WTC11 (cell line): ENCODE data around the gene BTBD19. TPM values are rescaled to one million over a fixed set of nuclear protein-coding genes. Genes with fewer than 3 reads are reported as not detected.

Source experiments
- ATAC-seq: fragments of 200-7000 bp; cut with Tn5 transposase; 2 replicates; pipeline ENCODE4 v1.10.0; 2021; ENCODE audit warnings: mild to moderate bottlenecking, moderate library complexity
- CTCF ChIA-PET: fragments of 300-600 bp; sonication (Branson Sonifier 250); formaldehyde crosslinking; loops from one replicate; lab custom pipeline; 2021; ENCODE audit warnings: antibody characterized with exemption; lab: Charles Lee
- POLR2A ChIA-PET: fragments of 350-600 bp; sonication (Branson Sonifier 250); formaldehyde crosslinking; loops from one replicate; lab custom pipeline; 2021; ENCODE audit warnings: antibody characterized with exemption; lab: Charles Lee
- DNase-seq: peaks from one replicate; pipeline ENCODE4 v3.0.0; 2021; ENCODE audit warnings: low spot score
- H3K27ac Mint-ChIP-seq: 2 replicates; pipeline ENCODE4 v1.8.0; 2021; ENCODE audit warnings: mixed read lengths
- H3K27me3 Mint-ChIP-seq: 2 replicates; pipeline ENCODE4 v1.8.0; 2021; ENCODE audit warnings: low read depth, mild to moderate bottlenecking, moderate library complexity, mixed read lengths
- H3K36me3 Mint-ChIP-seq: 2 replicates; pipeline ENCODE4 v1.8.0; 2021; ENCODE audit warnings: mixed read lengths
- H3K4me1 Mint-ChIP-seq: 2 replicates; pipeline ENCODE4 v1.8.0; 2022; ENCODE audit warnings: mixed read lengths
- H3K4me3 Mint-ChIP-seq: 2 replicates; pipeline ENCODE4 v1.8.0; 2021; ENCODE audit warnings: mild to moderate bottlenecking, moderate library complexity, mixed read lengths
- H3K9me3 Mint-ChIP-seq: 2 replicates; pipeline ENCODE4 v1.8.0; 2021; ENCODE audit warnings: mixed read lengths
- CDX4 ChIP-seq: fragments of 250-450 bp; sonication (Bioruptor Pico); IDR thresholded peaks from 2 replicates; pipeline ENCODE4 v1.9.0; 2021; ENCODE audit warnings: moderate library complexity, mild to moderate bottlenecking, inconsistent platforms, borderline replicate concordance
- ELF4 ChIP-seq: sonication (generic); formaldehyde crosslinking; IDR thresholded peaks from 2 replicates; pipeline ENCODE4 v1.8.1; 2022; ENCODE audit warnings: low read depth, mild to moderate bottlenecking, moderate library complexity, missing genetic modification reagents
- FOXP1 ChIP-seq: sonication (generic); formaldehyde crosslinking; IDR thresholded peaks from 2 replicates; pipeline ENCODE4 v1.8.0; 2022; ENCODE audit warnings: missing genetic modification reagents, mild to moderate bottlenecking, moderate library complexity, borderline replicate concordance
- GABPB1 ChIP-seq: sonication (generic); formaldehyde crosslinking; IDR thresholded peaks from 2 replicates; pipeline ENCODE4 v1.8.1; 2023; ENCODE audit warnings: mild to moderate bottlenecking, missing genetic modification reagents
- GTF2I ChIP-seq: fragments of 250-450 bp; sonication (Bioruptor Pico); conservative IDR thresholded peaks from 2 replicates; pipeline ENCODE4 v1.4.0; 2021; ENCODE audit warnings: mild to moderate bottlenecking
- HMGA2 ChIP-seq: fragments of 250-450 bp; sonication (Bioruptor Pico); IDR thresholded peaks from 2 replicates; pipeline ENCODE4 v1.4.0; 2021; ENCODE audit warnings: mild to moderate bottlenecking, moderate library complexity
- NR1H2 ChIP-seq: sonication (generic); formaldehyde crosslinking; IDR thresholded peaks from 2 replicates; pipeline ENCODE4 v1.9.0; 2021; ENCODE audit warnings: mild to moderate bottlenecking, moderate library complexity, missing genetic modification reagents
- NR2C2 ChIP-seq: sonication (generic); formaldehyde crosslinking; IDR thresholded peaks from 2 replicates; pipeline ENCODE4 v1.8.0; 2022; ENCODE audit warnings: mild to moderate bottlenecking, missing genetic modification reagents
- PRRX2 ChIP-seq: fragments of 250-450 bp; sonication (Bioruptor Pico); IDR thresholded peaks from 2 replicates; pipeline ENCODE4 v1.8.0; 2021; ENCODE audit warnings: mild to moderate bottlenecking
- SMAD4 ChIP-seq: sonication (generic); formaldehyde crosslinking; IDR thresholded peaks from 2 replicates; pipeline ENCODE4 v1.8.0; 2022; ENCODE audit warnings: mild to moderate bottlenecking, missing genetic modification reagents
- SP1 ChIP-seq: sonication (generic); formaldehyde crosslinking; conservative IDR thresholded peaks from 2 replicates; pipeline ENCODE4 v1.8.1; 2022; ENCODE audit warnings: missing genetic modification reagents
- STAT6 ChIP-seq: sonication (generic); formaldehyde crosslinking; conservative IDR thresholded peaks from 2 replicates; pipeline ENCODE4 v1.8.1; 2023; ENCODE audit warnings: mild to moderate bottlenecking, low read depth, missing genetic modification reagents, moderate library complexity
- TEAD4 ChIP-seq: sonication (generic); formaldehyde crosslinking; IDR thresholded peaks from 2 replicates; pipeline ENCODE4 v1.8.0; 2022; ENCODE audit warnings: mild to moderate bottlenecking, missing genetic modification reagents
- ZNF317 ChIP-seq: sonication (generic); formaldehyde crosslinking; IDR thresholded peaks from 2 replicates; pipeline ENCODE4 v1.8.1; 2023; ENCODE audit warnings: low read depth, mild to moderate bottlenecking, moderate library complexity, missing genetic modification reagents, borderline replicate concordance
- ZNF416 ChIP-seq: fragments of 250-450 bp; sonication (Bioruptor Pico); IDR thresholded peaks from 2 replicates; pipeline ENCODE4 v1.9.0; 2021; ENCODE audit warnings: mild to moderate bottlenecking, inconsistent platforms
- ZNF532 ChIP-seq: fragments of 250-450 bp; sonication (Bioruptor Pico); IDR thresholded peaks from 2 replicates; pipeline ENCODE4 v1.9.0; 2021; ENCODE audit warnings: mild to moderate bottlenecking, borderline replicate concordance
- total RNA-seq: library from RNA; stranded (reverse); gene quantifications from 3 replicates; pipeline ENCODE4 v1.2.3, GENCODE V29; 2021
- TF ChIP-seq, protein P1 (sequence below): fragments of 250-450 bp; sonication (Bioruptor Pico); IDR thresholded peaks from 2 replicates; pipeline ENCODE4 v1.9.0; 2021; ENCODE audit warnings: mild to moderate bottlenecking
- TF ChIP-seq, protein P2 (sequence below): sonication (generic); formaldehyde crosslinking; IDR thresholded peaks from 2 replicates; pipeline ENCODE4 v1.8.0; 2022; ENCODE audit warnings: mild to moderate bottlenecking, missing genetic modification reagents
- TF ChIP-seq, protein P3 (sequence below): sonication (generic); formaldehyde crosslinking; IDR thresholded peaks from 2 replicates; pipeline ENCODE4 v1.8.1; 2023; ENCODE audit warnings: mild to moderate bottlenecking, moderate library complexity, missing genetic modification reagents
- TF ChIP-seq, protein P4 (sequence below): sonication (generic); formaldehyde crosslinking; IDR thresholded peaks from 2 replicates; pipeline ENCODE4 v1.8.1; 2023; ENCODE audit warnings: mild to moderate bottlenecking, missing genetic modification reagents, moderate library complexity

BTBD19 gene
- total RNA-seq, 1 experiment from 2014 or later, result 1.7 TPM

- Mint-ChIP-seq H3K27ac (peak overlapping the region; percentile 100), H3K36me3 (no peaks in the 10 kb centered on the region), H3K27me3 (no peaks in the 10 kb centered on the region), H3K4me1 (peaks cover 24% of the 10 kb centered on the region), H3K4me3 (peak overlapping the region; percentile 81), H3K9me3 (no peaks in the 10 kb centered on the region)
- DNase-seq (peak; percentile 83), ATAC-seq (peak; percentile 93)
- POLR2A ChIA-PET, result interaction anchor here (0.5 to 3.2 kb wide), 14 partner anchors 10 to 296 kb away, joined by 3 to 22 read pairs (median 5); partner anchors contain the start of genes BEST4, BTBD19, PLK3 and PTCH2
- CTCF ChIA-PET, result interaction anchor here (0.6 to 2.7 kb wide), 10 partner anchors 11 to 490 kb away, joined by 3 to 10 read pairs (median 4); partner anchors contain the start of genes BTBD19, HECTD3, PLK3 and RNU5D-1
- TF ChIP-seq, protein P1, sequence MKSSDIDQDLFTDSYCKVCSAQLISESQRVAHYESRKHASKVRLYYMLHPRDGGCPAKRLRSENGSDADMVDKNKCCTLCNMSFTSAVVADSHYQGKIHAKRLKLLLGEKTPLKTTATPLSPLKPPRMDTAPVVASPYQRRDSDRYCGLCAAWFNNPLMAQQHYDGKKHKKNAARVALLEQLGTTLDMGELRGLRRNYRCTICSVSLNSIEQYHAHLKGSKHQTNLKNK (CRISPR knock-in tag), result peak; percentile 98
- 0 out of 2 replicates have a peak, but pooled peaks have one; percentile 31 for TF ChIP-seq ZNF317 (CRISPR knock-in tag)
- 0 out of 2 replicates have a peak, but pooled peaks have one; percentile 7 for TF ChIP-seq GABPB1 (CRISPR knock-in tag)
- TF ChIP-seq HMGA2 (CRISPR knock-in tag), result no peak
- TF ChIP-seq, protein P2, sequence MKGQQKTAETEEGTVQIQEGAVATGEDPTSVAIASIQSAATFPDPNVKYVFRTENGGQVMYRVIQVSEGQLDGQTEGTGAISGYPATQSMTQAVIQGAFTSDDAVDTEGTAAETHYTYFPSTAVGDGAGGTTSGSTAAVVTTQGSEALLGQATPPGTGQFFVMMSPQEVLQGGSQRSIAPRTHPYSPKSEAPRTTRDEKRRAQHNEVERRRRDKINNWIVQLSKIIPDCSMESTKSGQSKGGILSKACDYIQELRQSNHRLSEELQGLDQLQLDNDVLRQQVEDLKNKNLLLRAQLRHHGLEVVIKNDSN (CRISPR knock-in tag), result peak; percentile 74; the same call in 1 of the 2 replicates
- TF ChIP-seq, protein P3, sequence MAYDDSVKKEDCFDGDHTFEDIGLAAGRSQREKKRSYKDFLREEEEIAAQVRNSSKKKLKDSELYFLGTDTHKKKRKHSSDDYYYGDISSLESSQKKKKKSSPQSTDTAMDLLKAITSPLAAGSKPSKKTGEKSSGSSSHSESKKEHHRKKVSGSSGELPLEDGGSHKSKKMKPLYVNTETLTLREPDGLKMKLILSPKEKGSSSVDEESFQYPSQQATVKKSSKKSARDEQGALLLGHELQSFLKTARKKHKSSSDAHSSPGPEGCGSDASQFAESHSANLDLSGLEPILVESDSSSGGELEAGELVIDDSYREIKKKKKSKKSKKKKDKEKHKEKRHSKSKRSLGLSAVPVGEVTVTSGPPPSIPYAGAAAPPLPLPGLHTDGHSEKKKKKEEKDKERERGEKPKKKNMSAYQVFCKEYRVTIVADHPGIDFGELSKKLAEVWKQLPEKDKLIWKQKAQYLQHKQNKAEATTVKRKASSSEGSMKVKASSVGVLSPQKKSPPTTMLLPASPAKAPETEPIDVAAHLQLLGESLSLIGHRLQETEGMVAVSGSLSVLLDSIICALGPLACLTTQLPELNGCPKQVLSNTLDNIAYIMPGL, result peak; percentile 50; the same call in 1 of the 2 replicates
- 0 out of 2 replicates have a peak, but pooled peaks have one; percentile 38 for TF ChIP-seq SMAD4
- peak; percentile 83 for TF ChIP-seq SP1 (CRISPR knock-in tag)
- peak; percentile 98 for TF ChIP-seq ZNF532 (CRISPR knock-in tag)
- TF ChIP-seq ELF4 (CRISPR knock-in tag), result no peak
- no peak for TF ChIP-seq NR1H2
- no peak for TF ChIP-seq FOXP1 (CRISPR knock-in tag)
- peak; percentile 66; the same call in 1 of the 2 replicates for TF ChIP-seq TEAD4 (CRISPR knock-in tag)
- no peak for TF ChIP-seq STAT6 (CRISPR knock-in tag)
- TF ChIP-seq, protein P4, sequence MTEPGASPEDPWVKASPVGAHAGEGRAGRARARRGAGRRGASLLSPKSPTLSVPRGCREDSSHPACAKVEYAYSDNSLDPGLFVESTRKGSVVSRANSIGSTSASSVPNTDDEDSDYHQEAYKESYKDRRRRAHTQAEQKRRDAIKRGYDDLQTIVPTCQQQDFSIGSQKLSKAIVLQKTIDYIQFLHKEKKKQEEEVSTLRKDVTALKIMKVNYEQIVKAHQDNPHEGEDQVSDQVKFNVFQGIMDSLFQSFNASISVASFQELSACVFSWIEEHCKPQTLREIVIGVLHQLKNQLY (CRISPR knock-in tag), result peak; percentile 94
- no peak; the same call in 1 of the 2 replicates for TF ChIP-seq NR2C2 (CRISPR knock-in tag)
- peak; percentile 97 for TF ChIP-seq PRRX2 (CRISPR knock-in tag)
- TF ChIP-seq ZNF416 (CRISPR knock-in tag), result peak; percentile 96
- TF ChIP-seq GTF2I (CRISPR knock-in tag), result no peak
- TF ChIP-seq CDX4 (CRISPR knock-in tag), result peak; percentile 95
Observed at GRCh38 chr1:44819608-44820327, 11.4 kb downstream of the BTBD19 start.
